NT2/D1 (cell line): ENCODE results near the gene GGT7.

ENCODE experiments used
- SUZ12 ChIP-seq: IDR thresholded peaks from 2 replicates; pipeline ENCODE4 v1.6.1; 2011; ENCODE audit not compliant: insufficient read length, insufficient read depth; ENCODE audit errors: extremely low read depth
- ZNF274 ChIP-seq: IDR thresholded peaks from 2 replicates; pipeline ENCODE4 v1.6.1; 2011; ENCODE audit warnings: mild to moderate bottlenecking, low read depth, low read length

DNA sequence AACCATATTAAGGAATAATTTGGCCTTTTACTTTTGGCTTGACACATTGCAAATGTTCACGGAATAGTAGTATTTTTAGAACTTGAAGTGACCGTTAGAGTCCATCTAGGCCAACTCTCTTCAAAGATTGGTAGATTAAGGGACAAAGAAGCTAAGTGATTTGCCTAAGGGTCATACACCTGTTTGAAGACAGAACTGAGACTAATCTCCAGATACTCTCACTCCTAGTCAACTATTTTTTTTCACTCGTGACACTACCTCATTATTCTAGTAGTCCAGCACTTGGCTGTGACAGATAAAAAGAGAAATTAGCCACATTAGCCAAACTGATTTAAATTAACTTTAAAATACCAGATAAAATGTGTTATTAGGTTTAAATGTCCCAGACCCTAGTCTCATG lies 14.4 kb upstream of the GGT7 start:
- TF ChIP-seq ZNF274 = no peak
- no peak for TF ChIP-seq SUZ12
